Endothelial cell of umbilical vein (primary cell): ENCODE measurements around the gene PCGF2. TPM values are rescaled to one million over a fixed set of nuclear protein-coding genes. Genes with fewer than 3 reads are reported as not detected.

Source experiments
- BruUV-seq: library from RNA; stranded (reverse); fragments of 400-500 nt; replicated peaks from 2 replicates; lab custom pipeline; 2021; lab: Mats Ljungman, UMichigan
- CTCF ChIA-PET: fragments of 300-600, 350-600 bp; sonication (Branson Sonifier 250); formaldehyde crosslinking; loops from one replicate; lab custom pipeline; 2021; ENCODE audit warnings: antibody characterized with exemption, inconsistent platforms; lab: Charles Lee
- POLR2A ChIA-PET: fragments of 300-600, 350-600 bp; sonication (Branson Sonifier 250); formaldehyde crosslinking; loops from one replicate; lab custom pipeline; 2021; ENCODE audit warnings: antibody characterized with exemption, inconsistent platforms; lab: Charles Lee
- DNase-seq: peaks from one replicate; pipeline ENCODE4 v3.0.0-alpha.2; 2011; ENCODE audit warnings: low read depth, low spot score
- FAIRE-seq: peaks from 2 replicates; lab custom pipeline; 2011; peaks lifted over from hg19 to GRCh38; lab: Jason Lieb, UNC
- H2AFZ ChIP-seq: 2 replicates; pipeline ENCODE4 v1.6.0; 2012; ENCODE audit warnings: low read depth, low read length, control low read depth, inconsistent platforms
- H3K27ac ChIP-seq: 2 replicates; pipeline ENCODE4 v1.5.1; 2011; ENCODE audit warnings: low read depth, mild to moderate bottlenecking, control low read depth, low read length, moderate library complexity; ENCODE audit not compliant: insufficient read depth
- H3K27me3 ChIP-seq, 2 experiments: 2 replicates each; pipeline versions ENCODE4 v1.6.0 to v1.6.1; 2011; ENCODE audit warnings: low read length in 2 of 2, mixed read lengths in 1 of 2; ENCODE audit not compliant: control insufficient read depth in 2 of 2, insufficient read depth in 2 of 2
- H3K36me3 ChIP-seq, 2 experiments: 2 replicates in 1 of 2; 3 replicates in 1 of 2; pipeline ENCODE4 v1.5.1; 2011; ENCODE audit warnings: low read length in 2 of 2, mild to moderate bottlenecking in 1 of 2, moderate library complexity in 1 of 2; ENCODE audit not compliant: control insufficient read depth in 2 of 2, insufficient read depth in 2 of 2; ENCODE audit errors: extremely low read depth in 1 of 2
- H3K4me1 ChIP-seq: 3 replicates; pipeline ENCODE4 v1.5.1; 2011; ENCODE audit warnings: mild to moderate bottlenecking, low read length; ENCODE audit not compliant: control insufficient read depth, insufficient read depth; ENCODE audit errors: extremely low read depth
- H3K4me2 ChIP-seq: 2 replicates; pipeline ENCODE4 v1.6.1; 2011; ENCODE audit warnings: low read length, control low read depth, mixed read lengths; ENCODE audit not compliant: insufficient read depth
- H3K4me3 ChIP-seq, 3 experiments: fragments of 200-600 bp in 1 of 3; sonication (generic), shearing (Covaris generic) in 1 of 3; replicated peaks in 1 of 3; 2 replicates each; pipeline ENCODE4 v1.5.1; 2011 to 2016; ENCODE audit warnings: control low read depth in 3 of 3, low read length in 3 of 3, mild to moderate bottlenecking in 2 of 3, inconsistent platforms in 1 of 3, low read depth in 1 of 3, moderate library complexity in 1 of 3; ENCODE audit not compliant: insufficient read depth in 1 of 3
- H3K79me2 ChIP-seq: 2 replicates; pipeline ENCODE4 v1.6.0; 2012; ENCODE audit warnings: low read length, inconsistent platforms; ENCODE audit not compliant: control insufficient read depth, insufficient read depth
- H3K9ac ChIP-seq: replicated peaks from 2 replicates; pipeline ENCODE3; 2011; ENCODE audit warnings: low read length, control low read depth; ENCODE audit not compliant: insufficient read depth; ENCODE audit errors: extremely low read depth
- H3K9me1 ChIP-seq: replicated peaks from 3 replicates; pipeline ENCODE4 v1.6.0; 2011; ENCODE audit warnings: mild to moderate bottlenecking, low read length; ENCODE audit not compliant: control insufficient read depth, insufficient read depth; ENCODE audit errors: extremely low read depth
- H3K9me3 ChIP-seq: replicated peaks from 2 replicates; pipeline ENCODE4 v1.5.1; 2012; ENCODE audit warnings: low read length, inconsistent platforms; ENCODE audit not compliant: control insufficient read depth, insufficient read depth
- H4K20me1 ChIP-seq: replicated peaks from 2 replicates; pipeline ENCODE3; 2011; ENCODE audit warnings: mild to moderate bottlenecking, low read length; ENCODE audit not compliant: control insufficient read depth, insufficient read depth; ENCODE audit errors: extremely low read depth
- EZH2 ChIP-seq: IDR thresholded peaks from 2 replicates; pipeline ENCODE4 v1.6.1; 2012; ENCODE audit warnings: borderline replicate concordance, low read depth, mild to moderate bottlenecking, moderate library complexity, low read length, inconsistent platforms; ENCODE audit not compliant: severe bottlenecking
- FOS ChIP-seq: IDR thresholded peaks from 2 replicates; pipeline ENCODE4 v1.6.1; 2011; ENCODE audit warnings: mild to moderate bottlenecking, low read length, moderate library complexity, borderline replicate concordance; ENCODE audit not compliant: insufficient read depth
- GATA2 ChIP-seq: IDR thresholded peaks from 2 replicates; pipeline ENCODE4 v1.7.0; 2011; ENCODE audit warnings: low read depth, mild to moderate bottlenecking, moderate library complexity, mixed read lengths, low read length; ENCODE audit not compliant: insufficient read length, insufficient read depth
- JUN ChIP-seq: IDR thresholded peaks from 2 replicates; pipeline ENCODE4 v1.6.1; 2011; ENCODE audit warnings: borderline replicate concordance, low read depth; ENCODE audit not compliant: insufficient read length, insufficient read depth
- MYC ChIP-seq: IDR thresholded peaks from one replicate; pipeline ENCODE4 v1.6.1; 2011; ENCODE audit warnings: mild to moderate bottlenecking, low read depth, low read length
- POLR2A ChIP-seq: IDR thresholded peaks from 2 replicates; pipeline ENCODE4 v1.6.1; 2012; ENCODE audit warnings: low read depth, mild to moderate bottlenecking, control low read depth, low read length
- POLR2AphosphoS5 ChIP-seq: IDR thresholded peaks from 2 replicates; pipeline ENCODE4 v1.6.1; 2012; ENCODE audit warnings: low read depth, mild to moderate bottlenecking, control low read depth, low read length, moderate library complexity; ENCODE audit not compliant: insufficient read depth
- dilution Hi-C: fragments of 300-500 bp; cut with MboI; formaldehyde crosslinking; loops from one replicate; pipeline ENCODE4 v1.15.0; 2019; ENCODE audit warnings: low sequenced_read_pairs; ENCODE audit not compliant: extremely low pct_ligation_motif_present
- intact Hi-C: fragments of 100-400 bp; cut with micrococcal nuclease; formaldehyde crosslinking; loops from one replicate; pipeline ENCODE4 v1.10.0; 2022
- polyA plus RNA-seq, 4 experiments: library from polyadenylated mRNA; depleted of rRNA in 3 of 4; stranded (reverse) in 3 of 4; unstranded in 1 of 4; fragments of >200 nt; gene quantifications; 2 replicates each; pipeline versions ENCODE4 v1.2.1 to v1.2.3, GENCODE V29; 2011 to 2012; ENCODE audit warnings: missing spikeins in 1 of 4
- total RNA-seq: library from RNA; stranded (reverse); gene quantifications from 2 replicates; pipeline ENCODE4 v1.2.3, GENCODE V29; 2021
- TF ChIP-seq, protein P1 (sequence below), 2 donors: IDR thresholded peaks; 1 replicate in 1 of 2; 2 replicates in 1 of 2; pipeline ENCODE4 v1.5.1; 2011; ENCODE audit warnings: low read length in 2 of 2, mild to moderate bottlenecking in 2 of 2, moderate library complexity in 2 of 2, control low read depth in 1 of 2, inconsistent platforms in 1 of 2, low read depth in 1 of 2; ENCODE audit not compliant: insufficient read depth in 1 of 2; ENCODE audit errors: extremely low read depth in 1 of 2
- TF ChIP-seq, protein P2 (sequence below): IDR thresholded peaks from 2 replicates; pipeline ENCODE4 v1.6.1; 2011; ENCODE audit not compliant: insufficient read depth, insufficient read length

The PCGF2 gene
- total and polyA plus RNA-seq, 2 donors (not counting 3 experiments of a cell fraction or from before 2014, with no cell fraction given): 39.8 to 78.4 TPM

DNA sequence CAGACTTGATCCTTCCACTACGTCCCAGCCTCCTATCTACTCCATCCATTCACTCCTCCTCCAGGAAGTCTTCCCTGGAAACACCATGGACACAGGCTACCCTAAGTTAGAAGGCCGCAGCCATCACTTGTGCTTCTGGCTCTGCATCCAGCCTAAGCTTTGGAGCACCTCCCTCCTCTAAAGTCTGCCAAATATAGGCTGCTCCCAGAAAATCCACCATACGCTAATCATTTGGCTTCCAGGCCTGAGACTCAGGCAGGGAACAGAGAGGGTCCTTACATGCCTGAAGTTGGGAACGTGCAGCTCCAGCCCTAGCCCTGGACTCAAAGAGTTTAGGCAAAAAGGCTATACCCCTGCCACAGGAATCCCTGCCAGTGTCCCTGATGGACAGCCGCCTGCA is 6.7 kb downstream of the PCGF2 start:
- Histone ChIP-seq H3K4me1 (peaks cover 21% of the 10 kb centered on the region), H3K27ac (no peak overlapping the region), H3K9me3 (no peaks in the 10 kb centered on the region), H3K4me2 (no peak overlapping the region), H3K79me2 (peaks cover 69% of the 10 kb centered on the region), H2AFZ (no peak overlapping the region), H3K9ac (no peak overlapping the region), H4K20me1 (peaks cover 2% of the 10 kb centered on the region), H3K27me3 (no peaks in the 10 kb centered on the region), H3K36me3 (peaks cover 0 to 27% of the 10 kb centered on the region in 2 experiments), H3K9me1 (no peaks in the 10 kb centered on the region), H3K4me3 (no peak overlapping the region)
- DNase-seq (no peak), FAIRE-seq (no peak)
- POLR2A ChIA-PET: no interaction called here
- CTCF ChIA-PET: no interaction called here
- TF ChIP-seq FOS: no peak
- TF ChIP-seq, protein P1, sequence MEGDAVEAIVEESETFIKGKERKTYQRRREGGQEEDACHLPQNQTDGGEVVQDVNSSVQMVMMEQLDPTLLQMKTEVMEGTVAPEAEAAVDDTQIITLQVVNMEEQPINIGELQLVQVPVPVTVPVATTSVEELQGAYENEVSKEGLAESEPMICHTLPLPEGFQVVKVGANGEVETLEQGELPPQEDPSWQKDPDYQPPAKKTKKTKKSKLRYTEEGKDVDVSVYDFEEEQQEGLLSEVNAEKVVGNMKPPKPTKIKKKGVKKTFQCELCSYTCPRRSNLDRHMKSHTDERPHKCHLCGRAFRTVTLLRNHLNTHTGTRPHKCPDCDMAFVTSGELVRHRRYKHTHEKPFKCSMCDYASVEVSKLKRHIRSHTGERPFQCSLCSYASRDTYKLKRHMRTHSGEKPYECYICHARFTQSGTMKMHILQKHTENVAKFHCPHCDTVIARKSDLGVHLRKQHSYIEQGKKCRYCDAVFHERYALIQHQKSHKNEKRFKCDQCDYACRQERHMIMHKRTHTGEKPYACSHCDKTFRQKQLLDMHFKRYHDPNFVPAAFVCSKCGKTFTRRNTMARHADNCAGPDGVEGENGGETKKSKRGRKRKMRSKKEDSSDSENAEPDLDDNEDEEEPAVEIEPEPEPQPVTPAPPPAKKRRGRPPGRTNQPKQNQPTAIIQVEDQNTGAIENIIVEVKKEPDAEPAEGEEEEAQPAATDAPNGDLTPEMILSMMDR (IDR thresholded peaks at IDR 0.05; ENCODE audit: extremely low read depth in 1 of 2, insufficient read depth in 1 of 2, low read depth in 1 of 2, low read length in 2 of 2): no peak
- TF ChIP-seq EZH2: no peak
- TF ChIP-seq JUN: no peak
- TF ChIP-seq, protein P2, sequence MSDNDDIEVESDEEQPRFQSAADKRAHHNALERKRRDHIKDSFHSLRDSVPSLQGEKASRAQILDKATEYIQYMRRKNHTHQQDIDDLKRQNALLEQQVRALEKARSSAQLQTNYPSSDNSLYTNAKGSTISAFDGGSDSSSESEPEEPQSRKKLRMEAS: no peak
- TF ChIP-seq POLR2A: no peak
- TF ChIP-seq GATA2: no peak
- no peak for TF ChIP-seq POLR2AphosphoS5
- TF ChIP-seq MYC: no peak
- intact Hi-C loops: no loop called here
- BruUV-seq: no TSS peak
- dilution Hi-C loops: no loop called here
